ENCODE results near the gene HTRA3. TPM values are rescaled to one million over a fixed set of nuclear protein-coding genes. Genes with fewer than 3 reads are reported as not detected.

The HTRA3 gene
- total and polyA plus RNA-seq, 2 experiments from 2014 or later = 1.3 to 3.6 TPM

DNA sequence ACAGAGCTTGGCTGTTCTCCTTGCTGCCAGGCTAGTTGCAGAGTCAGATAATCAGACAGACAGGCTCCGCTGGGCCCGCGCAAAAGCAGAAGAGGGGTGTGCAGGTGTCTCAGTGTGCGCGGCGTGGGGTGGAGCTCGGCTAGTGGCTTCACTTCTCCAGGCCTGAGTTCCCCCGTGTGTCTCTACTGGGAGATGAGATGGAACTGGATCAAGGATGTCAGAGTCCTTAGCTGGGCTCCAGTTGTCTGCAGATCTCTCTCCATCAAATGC lies 21.1 kb downstream of the HTRA3 start:
- Histone ChIP-seq H4K20me1 (replicated peaks; ENCODE audit: insufficient read depth) (no peaks in the 10 kb centered on the region), H2AFZ (no peak overlapping the region), H3F3A (replicated peaks; ENCODE audit: low read depth) (no peaks in the 10 kb centered on the region), H3K4me2 (no peak overlapping the region), H3K9me2 (ENCODE audit: insufficient read depth) (no peaks in the 10 kb centered on the region), H3K27me3 (ENCODE audit: insufficient read depth) (no peaks in the 10 kb centered on the region), H3K4me1 (ENCODE audit: insufficient read depth) (no peaks in the 10 kb centered on the region), H3K4me3 (no peak overlapping the region), H3K36me3 (ENCODE audit: insufficient read depth) (no peaks in the 10 kb centered on the region), H3K79me2 (replicated peaks; ENCODE audit: insufficient read depth) (no peaks in the 10 kb centered on the region), H3K27ac (ENCODE audit: low read depth) (no peak overlapping the region)
- no peak overlapping the region for H3K4me3 Mint-ChIP-seq
- H3K9me3 Mint-ChIP-seq = peaks cover 6% of the 10 kb centered on the region
- TF ChIP-seq ZNF114 (CRISPR knock-in tag; IDR thresholded peaks at IDR 0.05) (no peak), STAT1 (IDR thresholded peaks at IDR 0.05; ENCODE audit: unreplicated experiment) (no peak), POLR2AphosphoS5 (IDR thresholded peaks at IDR 0.05; ENCODE audit: low read depth) (no peak), CREB1 (CRISPR knock-in tag; IDR thresholded peaks at IDR 0.05; ENCODE audit: low read depth) (no peak), ZNF331 (CRISPR knock-in tag; IDR thresholded peaks at IDR 0.05; ENCODE audit: low read depth) (no peak), NANOG (IDR thresholded peaks at IDR 0.05; ENCODE audit: borderline replicate concordance) (no peak), REST (IDR thresholded peaks at IDR 0.05; ENCODE audit: unreplicated experiment) (no peak), JUNB (IDR thresholded peaks at IDR 0.05; ENCODE audit: unreplicated experiment) (no peak), EZH2 (IDR thresholded peaks at IDR 0.05; ENCODE audit: low read depth, unreplicated experiment) (no peak), EZH2phosphoT487 (IDR thresholded peaks at IDR 0.05; ENCODE audit: unreplicated experiment) (no peak)
- TF ChIP-seq, protein P1, sequence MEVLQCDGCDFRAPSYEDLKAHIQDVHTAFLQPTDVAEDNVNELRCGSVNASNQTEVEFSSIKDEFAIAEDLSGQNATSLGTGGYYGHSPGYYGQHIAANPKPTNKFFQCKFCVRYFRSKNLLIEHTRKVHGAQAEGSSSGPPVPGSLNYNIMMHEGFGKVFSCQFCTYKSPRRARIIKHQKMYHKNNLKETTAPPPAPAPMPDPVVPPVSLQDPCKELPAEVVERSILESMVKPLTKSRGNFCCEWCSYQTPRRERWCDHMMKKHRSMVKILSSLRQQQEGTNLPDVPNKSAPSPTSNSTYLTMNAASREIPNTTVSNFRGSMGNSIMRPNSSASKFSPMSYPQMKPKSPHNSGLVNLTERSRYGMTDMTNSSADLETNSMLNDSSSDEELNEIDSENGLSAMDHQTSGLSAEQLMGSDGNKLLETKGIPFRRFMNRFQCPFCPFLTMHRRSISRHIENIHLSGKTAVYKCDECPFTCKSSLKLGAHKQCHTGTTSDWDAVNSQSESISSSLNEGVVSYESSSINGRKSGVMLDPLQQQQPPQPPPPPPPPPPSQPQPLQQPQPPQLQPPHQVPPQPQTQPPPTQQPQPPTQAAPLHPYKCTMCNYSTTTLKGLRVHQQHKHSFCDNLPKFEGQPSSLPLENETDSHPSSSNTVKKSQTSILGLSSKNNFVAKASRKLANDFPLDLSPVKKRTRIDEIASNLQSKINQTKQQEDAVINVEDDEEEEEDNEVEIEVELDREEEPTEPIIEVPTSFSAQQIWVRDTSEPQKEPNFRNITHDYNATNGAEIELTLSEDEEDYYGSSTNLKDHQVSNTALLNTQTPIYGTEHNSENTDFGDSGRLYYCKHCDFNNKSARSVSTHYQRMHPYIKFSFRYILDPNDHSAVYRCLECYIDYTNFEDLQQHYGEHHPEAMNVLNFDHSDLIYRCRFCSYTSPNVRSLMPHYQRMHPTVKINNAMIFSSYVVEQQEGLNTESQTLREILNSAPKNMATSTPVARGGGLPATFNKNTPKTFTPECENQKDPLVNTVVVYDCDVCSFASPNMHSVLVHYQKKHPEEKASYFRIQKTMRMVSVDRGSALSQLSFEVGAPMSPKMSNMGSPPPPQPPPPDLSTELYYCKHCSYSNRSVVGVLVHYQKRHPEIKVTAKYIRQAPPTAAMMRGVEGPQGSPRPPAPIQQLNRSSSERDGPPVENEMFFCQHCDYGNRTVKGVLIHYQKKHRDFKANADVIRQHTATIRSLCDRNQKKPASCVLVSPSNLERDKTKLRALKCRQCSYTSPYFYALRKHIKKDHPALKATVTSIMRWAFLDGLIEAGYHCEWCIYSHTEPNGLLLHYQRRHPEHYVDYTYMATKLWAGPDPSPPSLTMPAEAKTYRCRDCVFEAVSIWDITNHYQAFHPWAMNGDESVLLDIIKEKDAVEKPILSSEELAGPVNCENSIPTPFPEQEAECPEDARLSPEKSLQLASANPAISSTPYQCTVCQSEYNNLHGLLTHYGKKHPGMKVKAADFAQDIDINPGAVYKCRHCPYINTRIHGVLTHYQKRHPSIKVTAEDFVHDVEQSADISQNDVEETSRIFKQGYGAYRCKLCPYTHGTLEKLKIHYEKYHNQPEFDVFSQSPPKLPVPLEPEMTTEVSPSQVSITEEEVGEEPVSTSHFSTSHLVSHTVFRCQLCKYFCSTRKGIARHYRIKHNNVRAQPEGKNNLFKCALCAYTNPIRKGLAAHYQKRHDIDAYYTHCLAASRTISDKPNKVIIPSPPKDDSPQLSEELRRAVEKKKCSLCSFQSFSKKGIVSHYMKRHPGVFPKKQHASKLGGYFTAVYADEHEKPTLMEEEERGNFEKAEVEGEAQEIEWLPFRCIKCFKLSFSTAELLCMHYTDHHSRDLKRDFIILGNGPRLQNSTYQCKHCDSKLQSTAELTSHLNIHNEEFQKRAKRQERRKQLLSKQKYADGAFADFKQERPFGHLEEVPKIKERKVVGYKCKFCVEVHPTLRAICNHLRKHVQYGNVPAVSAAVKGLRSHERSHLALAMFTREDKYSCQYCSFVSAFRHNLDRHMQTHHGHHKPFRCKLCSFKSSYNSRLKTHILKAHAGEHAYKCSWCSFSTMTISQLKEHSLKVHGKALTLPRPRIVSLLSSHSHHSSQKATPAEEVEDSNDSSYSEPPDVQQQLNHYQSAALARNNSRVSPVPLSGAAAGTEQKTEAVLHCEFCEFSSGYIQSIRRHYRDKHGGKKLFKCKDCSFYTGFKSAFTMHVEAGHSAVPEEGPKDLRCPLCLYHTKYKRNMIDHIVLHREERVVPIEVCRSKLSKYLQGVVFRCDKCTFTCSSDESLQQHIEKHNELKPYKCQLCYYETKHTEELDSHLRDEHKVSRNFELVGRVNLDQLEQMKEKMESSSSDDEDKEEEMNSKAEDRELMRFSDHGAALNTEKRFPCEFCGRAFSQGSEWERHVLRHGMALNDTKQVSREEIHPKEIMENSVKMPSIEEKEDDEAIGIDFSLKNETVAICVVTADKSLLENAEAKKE (CRISPR knock-in tag; IDR thresholded peaks at IDR 0.05) = no peak
- TF ChIP-seq, protein P2, sequence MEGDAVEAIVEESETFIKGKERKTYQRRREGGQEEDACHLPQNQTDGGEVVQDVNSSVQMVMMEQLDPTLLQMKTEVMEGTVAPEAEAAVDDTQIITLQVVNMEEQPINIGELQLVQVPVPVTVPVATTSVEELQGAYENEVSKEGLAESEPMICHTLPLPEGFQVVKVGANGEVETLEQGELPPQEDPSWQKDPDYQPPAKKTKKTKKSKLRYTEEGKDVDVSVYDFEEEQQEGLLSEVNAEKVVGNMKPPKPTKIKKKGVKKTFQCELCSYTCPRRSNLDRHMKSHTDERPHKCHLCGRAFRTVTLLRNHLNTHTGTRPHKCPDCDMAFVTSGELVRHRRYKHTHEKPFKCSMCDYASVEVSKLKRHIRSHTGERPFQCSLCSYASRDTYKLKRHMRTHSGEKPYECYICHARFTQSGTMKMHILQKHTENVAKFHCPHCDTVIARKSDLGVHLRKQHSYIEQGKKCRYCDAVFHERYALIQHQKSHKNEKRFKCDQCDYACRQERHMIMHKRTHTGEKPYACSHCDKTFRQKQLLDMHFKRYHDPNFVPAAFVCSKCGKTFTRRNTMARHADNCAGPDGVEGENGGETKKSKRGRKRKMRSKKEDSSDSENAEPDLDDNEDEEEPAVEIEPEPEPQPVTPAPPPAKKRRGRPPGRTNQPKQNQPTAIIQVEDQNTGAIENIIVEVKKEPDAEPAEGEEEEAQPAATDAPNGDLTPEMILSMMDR (conservative IDR thresholded peaks at IDR 0.05; ENCODE audit: low read depth in 2 of 2) = no peak
- TF ChIP-seq, protein P3, sequence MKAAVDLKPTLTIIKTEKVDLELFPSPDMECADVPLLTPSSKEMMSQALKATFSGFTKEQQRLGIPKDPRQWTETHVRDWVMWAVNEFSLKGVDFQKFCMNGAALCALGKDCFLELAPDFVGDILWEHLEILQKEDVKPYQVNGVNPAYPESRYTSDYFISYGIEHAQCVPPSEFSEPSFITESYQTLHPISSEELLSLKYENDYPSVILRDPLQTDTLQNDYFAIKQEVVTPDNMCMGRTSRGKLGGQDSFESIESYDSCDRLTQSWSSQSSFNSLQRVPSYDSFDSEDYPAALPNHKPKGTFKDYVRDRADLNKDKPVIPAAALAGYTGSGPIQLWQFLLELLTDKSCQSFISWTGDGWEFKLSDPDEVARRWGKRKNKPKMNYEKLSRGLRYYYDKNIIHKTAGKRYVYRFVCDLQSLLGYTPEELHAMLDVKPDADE (IDR thresholded peaks at IDR 0.05) = no peak
- H3K27ac Mint-ChIP-seq = no peak overlapping the region
- peaks cover 8% of the 10 kb centered on the region for H3K27me3 Mint-ChIP-seq (ENCODE audit: insufficient read depth, low read depth, poor library complexity)
- peaks cover 8% of the 10 kb centered on the region for H3K36me3 Mint-ChIP-seq (ENCODE audit: low read depth)
- ATAC-seq = no peak
- H3K4me1 Mint-ChIP-seq = no peaks in the 10 kb centered on the region
- DNase-seq (ENCODE audit: low spot score) = no peak
